ENCODE data around the gene ANXA8.

GRCh38 chr10:47442351-47442750 is 41.6 kb downstream of the ANXA8 start:
- TF ChIP-seq EZH2 (IDR thresholded peaks at IDR 0.05; ENCODE audit: low read depth), result no peak
- TF ChIP-seq CTCF (conservative IDR thresholded peaks at IDR 0.05), result no peak

Data from PC-9 (cell line).